Lung (tissue), 12 donors: ENCODE data around the gene BCAP31. TPM values are rescaled to one million over a fixed set of nuclear protein-coding genes. Genes with fewer than 3 reads are reported as not detected.

Source experiments
- ATAC-seq: fragments of 200-7000 bp; cut with Tn5 transposase; one replicate; pipeline ENCODE4 v1.9.1; 2020; ENCODE audit warnings: moderate number of reproducible peaks; ENCODE audit not compliant: insufficient read depth, low FRiP score
- DNase-seq, 3 donors: peaks; one replicate each; pipeline ENCODE4 v3.0.0-alpha.2; 2013 to 2017
- H3K27ac ChIP-seq, 2 donors: one replicate each; pipeline ENCODE4 v1.5.1; 2013; ENCODE audit warnings: mild to moderate bottlenecking in 2 of 2, moderate library complexity in 2 of 2, control low read depth in 1 of 2, inconsistent platforms in 1 of 2, low read depth in 1 of 2, low read length in 1 of 2
- H3K27me3 ChIP-seq, 3 donors: one replicate each; pipeline ENCODE4 v1.5.1; 2013; ENCODE audit warnings: low read length in 2 of 3; ENCODE audit not compliant: control insufficient read depth in 3 of 3, insufficient read depth in 3 of 3
- H3K36me3 ChIP-seq, 4 donors: one replicate each; pipeline ENCODE4 v1.5.1; 2013; ENCODE audit warnings: low read length in 4 of 4, mild to moderate bottlenecking in 1 of 4, moderate library complexity in 1 of 4; ENCODE audit not compliant: control insufficient read depth in 4 of 4, insufficient read depth in 4 of 4
- H3K4me1 ChIP-seq, 5 donors: one replicate each; pipeline ENCODE4 v1.5.1; 2013; ENCODE audit warnings: low read length in 5 of 5, mild to moderate bottlenecking in 2 of 5, moderate library complexity in 1 of 5; ENCODE audit not compliant: control insufficient read depth in 5 of 5, insufficient read depth in 5 of 5
- H3K4me3 ChIP-seq: one replicate; pipeline ENCODE4 v1.5.1; 2013; ENCODE audit warnings: mild to moderate bottlenecking, control low read depth, moderate library complexity
- H3K9ac ChIP-seq, 2 donors: one replicate each; pipeline ENCODE4 v1.5.1; 2013; ENCODE audit warnings: low read length in 2 of 2, control low read depth in 1 of 2; ENCODE audit not compliant: insufficient read depth in 1 of 2
- H3K9me3 ChIP-seq, 4 donors: one replicate each; pipeline ENCODE4 v1.5.1; 2013; ENCODE audit warnings: low read length in 3 of 4, mild to moderate bottlenecking in 1 of 4, moderate library complexity in 1 of 4; ENCODE audit not compliant: control insufficient read depth in 4 of 4, insufficient read depth in 3 of 4
- WGBS, 2 donors: extraction: QIAGEN DNeasy Blood & Tissue Kit; methylation state at CpG; one replicate each; pipeline ENCODE4 v1.1.7; 2013; 5-methylcytosine and 5-hydroxymethylcytosine counted together
- polyA plus RNA-seq, 2 donors: library from polyadenylated mRNA; stranded (reverse); fragments of 200-250 nt; gene quantifications; one replicate each; pipeline ENCODE4 v1.2.1, GENCODE V29; 2013
- total RNA-seq, 2 donors: library from RNA; depleted of rRNA in 1 of 2; stranded (reverse); fragments of >200 nt in 1 of 2; gene quantifications; one replicate each; pipeline ENCODE4 v1.2.1, GENCODE V29; 2014 to 2021
- TF ChIP-seq, protein P1 (sequence below): IDR thresholded peaks from 2 replicates; pipeline ENCODE4 v1.5.1; 2012; ENCODE audit warnings: mild to moderate bottlenecking; ENCODE audit errors: control extremely low read depth, extremely low read depth
- donor health status: control.
- donor health status: control.
- donor health status: Bipolar disorder and iron deficiency.
- donor health status: healthy.
- donor health status: DM: yes; HTN: yes; CAD: no.

The BCAP31 gene
- total and polyA plus RNA-seq, 4 donors, result 76.8 to 283 (median 206) TPM

GRCh38 chrX:153667281-153667955, 56.8 kb downstream of the BCAP31 start:
- no peak overlapping the region for H3K9ac ChIP-seq
- TF ChIP-seq, protein P1, sequence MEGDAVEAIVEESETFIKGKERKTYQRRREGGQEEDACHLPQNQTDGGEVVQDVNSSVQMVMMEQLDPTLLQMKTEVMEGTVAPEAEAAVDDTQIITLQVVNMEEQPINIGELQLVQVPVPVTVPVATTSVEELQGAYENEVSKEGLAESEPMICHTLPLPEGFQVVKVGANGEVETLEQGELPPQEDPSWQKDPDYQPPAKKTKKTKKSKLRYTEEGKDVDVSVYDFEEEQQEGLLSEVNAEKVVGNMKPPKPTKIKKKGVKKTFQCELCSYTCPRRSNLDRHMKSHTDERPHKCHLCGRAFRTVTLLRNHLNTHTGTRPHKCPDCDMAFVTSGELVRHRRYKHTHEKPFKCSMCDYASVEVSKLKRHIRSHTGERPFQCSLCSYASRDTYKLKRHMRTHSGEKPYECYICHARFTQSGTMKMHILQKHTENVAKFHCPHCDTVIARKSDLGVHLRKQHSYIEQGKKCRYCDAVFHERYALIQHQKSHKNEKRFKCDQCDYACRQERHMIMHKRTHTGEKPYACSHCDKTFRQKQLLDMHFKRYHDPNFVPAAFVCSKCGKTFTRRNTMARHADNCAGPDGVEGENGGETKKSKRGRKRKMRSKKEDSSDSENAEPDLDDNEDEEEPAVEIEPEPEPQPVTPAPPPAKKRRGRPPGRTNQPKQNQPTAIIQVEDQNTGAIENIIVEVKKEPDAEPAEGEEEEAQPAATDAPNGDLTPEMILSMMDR, result no peak
- H3K4me3 ChIP-seq, result no peak overlapping the region
- peaks cover 0 to 13% (median 0%) of the 10 kb centered on the region in 4 donors for H3K9me3 ChIP-seq
- no peak for ATAC-seq
- no peaks in the 10 kb centered on the region for H3K36me3 ChIP-seq
- 69 to 75% methylated on average over 10 to 11 of the region's 11 CpGs for WGBS, 2 donors
- DNase-seq, result no peak
- peaks cover 5 to 14% (median 10%) of the 10 kb centered on the region in 3 donors for H3K27me3 ChIP-seq
- H3K27ac ChIP-seq, result no peak overlapping the region
- no peaks in the 10 kb centered on the region for H3K4me1 ChIP-seq

GRCh38 chrX:153665726-153666306, 58.4 kb downstream of the BCAP31 start:
- H3K9me3 ChIP-seq, result peaks cover 0 to 14% (median 0%) of the 10 kb centered on the region in 4 donors
- TF ChIP-seq, protein P1, result no peak
- H3K4me3 ChIP-seq, result no peak overlapping the region
- 80 to 86% methylated on average over 9 of the region's 9 CpGs for WGBS, 2 donors
- no peak for DNase-seq
- H3K27me3 ChIP-seq, result peaks cover 14 to 19% (median 16%) of the 10 kb centered on the region in 3 donors
- H3K36me3 ChIP-seq, result no peaks in the 10 kb centered on the region
- H3K4me1 ChIP-seq, result no peaks in the 10 kb centered on the region
- no peak overlapping the region for H3K27ac ChIP-seq
- no peak overlapping the region for H3K9ac ChIP-seq
- no peak for ATAC-seq

- Histone ChIP-seq H3K4me3 (no peak overlapping the region), H3K27ac (no peak overlapping the region), H3K27me3 (peaks cover 3 to 22% (median 19%) of the 10 kb centered on the region in 3 donors), H3K9me3 (peaks cover 0 to 11% (median 1%) of the 10 kb centered on the region in 4 donors), H3K4me1 (no peaks in the 10 kb centered on the region), H3K9ac (no peak overlapping the region), H3K36me3 (no peaks in the 10 kb centered on the region)
- ATAC-seq (no peak), DNase-seq (no peak)
- WGBS, 2 donors, result 2 to 23% methylated on average over 24 to 31 of the region's 31 CpGs
- TF ChIP-seq, protein P1, result no peak
These were observed 61.9 kb downstream of the BCAP31 start for GRCh38 chrX:153662266-153662665.
